WTC11 (cell line): ENCODE data around the gene NBEA. TPM values are rescaled to one million over a fixed set of nuclear protein-coding genes. Genes with fewer than 3 reads are reported as not detected.

Experiments used
- ATAC-seq: fragments of 200-7000 bp; cut with Tn5 transposase; 2 replicates; pipeline ENCODE4 v1.10.0; 2021; ENCODE audit warnings: mild to moderate bottlenecking, moderate library complexity
- CTCF ChIA-PET: fragments of 300-600 bp; sonication (Branson Sonifier 250); formaldehyde crosslinking; loops from one replicate; lab custom pipeline; 2021; ENCODE audit warnings: antibody characterized with exemption; lab: Charles Lee
- POLR2A ChIA-PET: fragments of 350-600 bp; sonication (Branson Sonifier 250); formaldehyde crosslinking; loops from one replicate; lab custom pipeline; 2021; ENCODE audit warnings: antibody characterized with exemption; lab: Charles Lee
- DNase-seq: peaks from one replicate; pipeline ENCODE4 v3.0.0; 2021; ENCODE audit warnings: low spot score
- H3K27ac Mint-ChIP-seq: 2 replicates; pipeline ENCODE4 v1.8.0; 2021; ENCODE audit warnings: mixed read lengths
- H3K27me3 Mint-ChIP-seq: 2 replicates; pipeline ENCODE4 v1.8.0; 2021; ENCODE audit warnings: low read depth, mild to moderate bottlenecking, moderate library complexity, mixed read lengths
- H3K36me3 Mint-ChIP-seq: 2 replicates; pipeline ENCODE4 v1.8.0; 2021; ENCODE audit warnings: mixed read lengths
- H3K4me1 Mint-ChIP-seq: 2 replicates; pipeline ENCODE4 v1.8.0; 2022; ENCODE audit warnings: mixed read lengths
- H3K4me3 Mint-ChIP-seq: 2 replicates; pipeline ENCODE4 v1.8.0; 2021; ENCODE audit warnings: mild to moderate bottlenecking, moderate library complexity, mixed read lengths
- H3K9me3 Mint-ChIP-seq: 2 replicates; pipeline ENCODE4 v1.8.0; 2021; ENCODE audit warnings: mixed read lengths
- AR ChIP-seq: fragments of 250-450 bp; sonication (Bioruptor Pico); IDR thresholded peaks from 2 replicates; pipeline ENCODE4 v1.9.0; 2021; ENCODE audit warnings: mild to moderate bottlenecking
- ATF6 ChIP-seq: sonication (generic); formaldehyde crosslinking; IDR thresholded peaks from 2 replicates; pipeline ENCODE4 v1.8.1; 2023; ENCODE audit warnings: mild to moderate bottlenecking, missing genetic modification reagents
- CREB1 ChIP-seq: sonication (generic); formaldehyde crosslinking; IDR thresholded peaks from 2 replicates; pipeline ENCODE4 v1.8.0; 2023; ENCODE audit warnings: mild to moderate bottlenecking, missing genetic modification reagents
- CREM ChIP-seq: sonication (generic); formaldehyde crosslinking; IDR thresholded peaks from 2 replicates; pipeline ENCODE4 v1.8.1; 2022; ENCODE audit warnings: mild to moderate bottlenecking, missing genetic modification reagents, moderate library complexity
- CTCF ChIP-seq: fragments of 200-600 bp; IDR thresholded peaks from 2 replicates; pipeline ENCODE4 v1.8.0; 2022; ENCODE audit warnings: antibody characterized with exemption
- ERG ChIP-seq: fragments of 250-450 bp; sonication (Bioruptor Pico); IDR thresholded peaks from 2 replicates; pipeline ENCODE4 v1.8.0; 2021; ENCODE audit warnings: mild to moderate bottlenecking
- FOXJ3 ChIP-seq: sonication (generic); formaldehyde crosslinking; IDR thresholded peaks from 2 replicates; pipeline ENCODE4 v1.9.0; 2021; ENCODE audit warnings: missing genetic modification reagents, mild to moderate bottlenecking, borderline replicate concordance
- IRF2 ChIP-seq: sonication (generic); formaldehyde crosslinking; IDR thresholded peaks from 2 replicates; pipeline ENCODE4 v1.8.0; 2022; ENCODE audit warnings: low read depth, missing genetic modification reagents, borderline replicate concordance
- KAT7 ChIP-seq: sonication (generic); formaldehyde crosslinking; IDR thresholded peaks from 2 replicates; pipeline ENCODE4 v1.8.1; 2023; ENCODE audit warnings: missing genetic modification reagents, mild to moderate bottlenecking, borderline replicate concordance
- NFYB ChIP-seq: sonication (generic); formaldehyde crosslinking; conservative IDR thresholded peaks from 2 replicates; pipeline ENCODE4 v1.8.0; 2022; ENCODE audit warnings: low read depth, missing genetic modification reagents
- PRRX2 ChIP-seq: fragments of 250-450 bp; sonication (Bioruptor Pico); IDR thresholded peaks from 2 replicates; pipeline ENCODE4 v1.8.0; 2021; ENCODE audit warnings: mild to moderate bottlenecking
- USF2 ChIP-seq: sonication (generic); formaldehyde crosslinking; IDR thresholded peaks from 2 replicates; pipeline ENCODE4 v1.8.1; 2023; ENCODE audit warnings: mild to moderate bottlenecking, missing genetic modification reagents, moderate library complexity
- ZNF232 ChIP-seq: sonication (generic); formaldehyde crosslinking; IDR thresholded peaks from 2 replicates; pipeline ENCODE4 v1.8.0; 2022; ENCODE audit warnings: mild to moderate bottlenecking, missing genetic modification reagents
- ZNF396 ChIP-seq: fragments of 250-450 bp; sonication (Bioruptor Pico); IDR thresholded peaks from 2 replicates; pipeline ENCODE4 v1.8.0; 2021; ENCODE audit warnings: mild to moderate bottlenecking, moderate library complexity, borderline replicate concordance
- total RNA-seq: library from RNA; stranded (reverse); gene quantifications from 3 replicates; pipeline ENCODE4 v1.2.3, GENCODE V29; 2021

Gene NBEA
- total RNA-seq, 1 experiment from 2014 or later: 20.9 TPM

GRCh38 chr13:35720290-35720689 lies 778.2 kb downstream of the NBEA start:
- no peak overlapping the region for H3K4me3 Mint-ChIP-seq
- peaks cover 7% of the 10 kb centered on the region; the same call in 1 of the 2 replicates for H3K4me1 Mint-ChIP-seq
- no peak for TF ChIP-seq ZNF396 (CRISPR knock-in tag)
- no peak for TF ChIP-seq FOXJ3
- no peak for TF ChIP-seq NFYB (CRISPR knock-in tag)
- no peak for TF ChIP-seq KAT7 (CRISPR knock-in tag)
- no peak for TF ChIP-seq ATF6 (CRISPR knock-in tag)
- TF ChIP-seq IRF2 (CRISPR knock-in tag): no peak
- TF ChIP-seq USF2 (CRISPR knock-in tag): no peak
- TF ChIP-seq ERG (CRISPR knock-in tag): no peak
- TF ChIP-seq CREM (CRISPR knock-in tag): no peak
- CTCF ChIA-PET: interaction anchor here (0.6 to 1.2 kb wide), 3 partner anchors 10 to 372 kb away, joined by 3 read pairs; no protein-coding TSS in a partner anchor
- POLR2A ChIA-PET: no interaction called here
- no peaks in the 10 kb centered on the region for H3K9me3 Mint-ChIP-seq
- no peak for ATAC-seq
- no peak overlapping the region for H3K27ac Mint-ChIP-seq
- H3K36me3 Mint-ChIP-seq: no peaks in the 10 kb centered on the region
- no peaks in the 10 kb centered on the region for H3K27me3 Mint-ChIP-seq
- DNase-seq: no peak

- DNase-seq (peak; percentile 87), ATAC-seq (peak; percentile 94)
- Mint-ChIP-seq H3K4me3 (peak overlapping the region; percentile 16; the same call in 1 of the 2 replicates), H3K27ac (no peak overlapping the region), H3K36me3 (no peaks in the 10 kb centered on the region), H3K4me1 (peaks cover 5% of the 10 kb centered on the region; the same call in 1 of the 2 replicates), H3K27me3 (no peaks in the 10 kb centered on the region), H3K9me3 (no peaks in the 10 kb centered on the region)
- TF ChIP-seq ZNF232 (CRISPR knock-in tag) (0 out of 2 replicates have a peak, but pooled peaks have one; percentile 36), CREB1 (CRISPR knock-in tag) (no peak), AR (no peak), PRRX2 (no peak), CTCF (peak; percentile 96)
- ChIA-PET CTCF (interaction anchor here (0.6 to 1.2 kb wide), 3 partner anchors 9 to 372 kb away, joined by 3 read pairs; no protein-coding TSS in a partner anchor), POLR2A (no interaction called here)
Measured at GRCh38 chr13:35720690-35721554, 778.9 kb downstream of the NBEA start.
